Activated naive CD4-positive, alpha-beta T cell treated with anti-CD3 and anti-CD28 coated beads for 36 hours (primary cell): ENCODE results near the gene CLPTM1L. TPM values are rescaled to one million over a fixed set of nuclear protein-coding genes. Genes with fewer than 3 reads are reported as not detected.
"Not testable (repeated sequence)": the region's sequence is repeated elsewhere in the genome, so short reads cannot be mapped to it uniquely, and the experiment has no call there.

Experiments used
- CTCF ChIA-PET: fragments of 350-600 bp; sonication (Branson Sonifier 250); formaldehyde crosslinking; loops from one replicate; lab custom pipeline; 2021; ENCODE audit warnings: antibody characterized with exemption; lab: Charles Lee
- DNase-seq: peaks from one replicate; pipeline ENCODE4 v3.0.0-alpha.2; 2020
- H3K27ac Mint-ChIP-seq: one replicate; pipeline ENCODE4 v1.8.0; 2021; ENCODE audit warnings: mild to moderate bottlenecking, mixed read lengths
- H3K27me3 Mint-ChIP-seq: one replicate; pipeline ENCODE4 v1.8.0; 2021; ENCODE audit warnings: low read depth, mixed read lengths
- H3K36me3 Mint-ChIP-seq: one replicate; pipeline ENCODE4 v1.8.0; 2021; ENCODE audit warnings: low read depth, mixed read lengths
- H3K4me1 Mint-ChIP-seq: one replicate; pipeline ENCODE4 v1.8.0; 2021; ENCODE audit warnings: low read depth, mixed read lengths
- H3K4me3 Mint-ChIP-seq: one replicate; pipeline ENCODE4 v1.8.0; 2021; ENCODE audit warnings: mild to moderate bottlenecking, moderate library complexity, mixed read lengths
- H3K9me3 Mint-ChIP-seq: one replicate; pipeline ENCODE4 v1.8.0; 2021; ENCODE audit warnings: mixed read lengths
- intact Hi-C: fragments of 100-400 bp; cut with micrococcal nuclease; formaldehyde crosslinking; loops from one replicate; pipeline ENCODE4 v1.15.1; 2023
- total RNA-seq, 2 experiments: library from RNA; stranded (reverse); gene quantifications; one replicate each; pipeline ENCODE4 v1.2.3, GENCODE V29; 2021

The CLPTM1L gene
- total RNA-seq, 2 experiments from 2014 or later: 48.0 to 48.5 TPM

DNA sequence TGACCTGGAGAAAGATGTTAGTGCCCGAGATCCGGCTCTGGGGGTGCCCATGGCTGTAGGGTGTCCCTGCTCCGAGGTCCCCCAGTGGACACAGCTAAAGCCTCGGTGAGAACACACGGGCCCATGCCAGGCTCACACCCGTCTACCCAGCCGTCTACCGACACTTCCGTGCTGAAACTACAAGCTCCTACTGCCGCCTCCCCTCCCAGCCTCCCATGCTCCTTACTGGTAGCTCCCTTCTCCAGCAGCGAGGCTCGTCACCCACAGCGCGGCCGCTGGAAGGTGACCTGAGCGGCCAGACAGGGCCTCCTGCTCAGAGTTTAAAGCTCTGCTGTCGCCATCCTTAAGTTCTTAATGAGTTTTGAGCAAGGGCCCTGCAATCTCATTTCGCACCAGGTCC is 33.2 kb upstream of the CLPTM1L start:
- no peaks in the 10 kb centered on the region for H3K36me3 Mint-ChIP-seq
- H3K27me3 Mint-ChIP-seq: no peaks in the 10 kb centered on the region
- intact Hi-C loops: no loop called here
- H3K4me3 Mint-ChIP-seq: no peak overlapping the region
- no peaks in the 10 kb centered on the region for H3K9me3 Mint-ChIP-seq
- peaks cover 3% of the 10 kb centered on the region for H3K4me1 Mint-ChIP-seq
- DNase-seq: no peak
- H3K27ac Mint-ChIP-seq: no peak overlapping the region
- CTCF ChIA-PET: interaction anchor here (0.6 kb wide), 1 partner anchor 271 kb away, joined by 4 read pairs; no protein-coding TSS in a partner anchor

DNA sequence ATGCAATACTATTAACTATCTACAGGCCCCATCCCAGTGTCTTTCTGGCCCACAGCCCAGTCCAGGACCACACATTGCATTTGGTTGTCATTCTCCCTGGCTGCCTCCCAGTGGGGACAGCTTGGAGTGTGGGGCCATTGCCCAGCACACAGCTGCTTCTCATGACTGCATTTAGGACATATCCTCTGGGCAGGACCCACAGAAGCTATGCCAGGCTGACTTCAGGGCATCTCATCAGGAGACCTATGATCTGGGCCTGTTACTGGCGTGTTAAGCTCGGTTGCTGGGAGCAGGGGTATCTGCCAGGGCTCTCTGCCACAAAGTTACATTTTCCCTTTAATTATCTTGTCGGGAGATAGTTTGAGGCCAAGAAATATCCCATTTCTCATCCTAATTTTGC is 32.1 kb upstream of the CLPTM1L start:
- CTCF ChIA-PET: no interaction called here
- intact Hi-C loops: no loop called here
- H3K9me3 Mint-ChIP-seq: no peaks in the 10 kb centered on the region
- H3K27me3 Mint-ChIP-seq: no peaks in the 10 kb centered on the region
- no peaks in the 10 kb centered on the region for H3K36me3 Mint-ChIP-seq
- DNase-seq: no peak
- no peak overlapping the region for H3K27ac Mint-ChIP-seq
- peaks cover 3% of the 10 kb centered on the region for H3K4me1 Mint-ChIP-seq
- no peak overlapping the region for H3K4me3 Mint-ChIP-seq

GRCh38 chr5:1375871-1376810 is 31.2 kb upstream of the CLPTM1L start:
- intact Hi-C loops: no loop called here
- no peak overlapping the region for H3K4me3 Mint-ChIP-seq
- no peak for DNase-seq
- no peaks in the 10 kb centered on the region for H3K9me3 Mint-ChIP-seq
- no peak overlapping the region for H3K27ac Mint-ChIP-seq
- CTCF ChIA-PET: no interaction called here
- no peaks in the 10 kb centered on the region for H3K27me3 Mint-ChIP-seq
- peaks cover 3% of the 10 kb centered on the region for H3K4me1 Mint-ChIP-seq
- no peaks in the 10 kb centered on the region for H3K36me3 Mint-ChIP-seq

GRCh38 chr5:1374679-1375055 is 29.8 kb upstream of the CLPTM1L start:
- no peaks in the 10 kb centered on the region for H3K4me1 Mint-ChIP-seq
- intact Hi-C loops: no loop called here
- H3K27me3 Mint-ChIP-seq: no peaks in the 10 kb centered on the region
- H3K9me3 Mint-ChIP-seq: no peaks in the 10 kb centered on the region
- CTCF ChIA-PET: no interaction called here
- H3K4me3 Mint-ChIP-seq: no peak overlapping the region
- H3K27ac Mint-ChIP-seq: no peak overlapping the region
- H3K36me3 Mint-ChIP-seq: no peaks in the 10 kb centered on the region
- no peak for DNase-seq

- no peaks in the 10 kb centered on the region for H3K36me3 Mint-ChIP-seq
- no peaks in the 10 kb centered on the region for H3K4me1 Mint-ChIP-seq
- no peak overlapping the region for H3K4me3 Mint-ChIP-seq
- no peaks in the 10 kb centered on the region for H3K9me3 Mint-ChIP-seq
- CTCF ChIA-PET: no interaction called here
- no peak overlapping the region for H3K27ac Mint-ChIP-seq
- intact Hi-C loops: no loop called here
- H3K27me3 Mint-ChIP-seq: no peaks in the 10 kb centered on the region
- DNase-seq: no peak
Observed at GRCh38 chr5:1374030-1374678, 29.3 kb upstream of the CLPTM1L start.

- H3K27ac Mint-ChIP-seq, H3K27me3 Mint-ChIP-seq, H3K9me3 Mint-ChIP-seq, DNase-seq, H3K4me1 Mint-ChIP-seq, intact Hi-C loops, H3K36me3 Mint-ChIP-seq, H3K4me3 Mint-ChIP-seq: not testable (repeated sequence)
- CTCF ChIA-PET: interaction anchor here (2.3 kb wide), 1 partner anchor 8 kb away, joined by 9 read pairs; no protein-coding TSS in a partner anchor
Observed at GRCh38 chr5:1371972-1372342, 27.1 kb upstream of the CLPTM1L start.

DNA sequence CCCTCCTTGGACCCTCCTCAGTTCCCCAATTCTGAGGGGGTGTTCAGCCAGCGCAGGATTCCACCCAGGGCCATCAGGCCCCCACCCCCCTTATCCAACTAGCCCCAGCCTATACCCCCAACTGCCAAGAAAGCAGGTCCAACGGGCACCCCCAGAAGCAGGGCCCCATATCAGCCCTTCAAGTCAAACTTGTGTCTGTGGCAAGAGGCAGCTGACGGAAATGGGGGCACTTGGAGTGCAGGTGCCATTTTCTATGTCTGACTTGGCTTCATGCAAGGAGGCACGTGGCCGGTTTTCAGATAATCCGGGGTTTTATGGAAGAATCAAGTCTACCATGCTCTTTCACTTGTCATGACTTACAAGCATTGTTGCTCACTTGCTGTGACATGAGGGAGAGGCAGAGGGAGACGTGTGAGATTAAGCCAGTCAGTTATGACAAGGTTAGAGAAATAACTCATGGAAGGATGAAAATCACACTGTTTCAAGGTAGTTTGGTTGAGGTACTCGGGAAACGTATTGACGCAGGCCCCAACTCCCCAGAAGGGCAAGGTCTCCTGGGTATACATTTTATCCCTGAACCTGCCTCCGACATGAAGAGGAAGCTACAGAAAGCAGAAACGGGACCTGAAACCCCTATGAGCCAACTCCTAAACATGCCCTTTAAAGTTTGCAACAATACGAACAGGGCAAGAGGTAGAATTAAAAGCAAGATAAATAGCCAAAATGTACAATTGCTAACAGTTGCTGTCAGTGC is 26.5 kb upstream of the CLPTM1L start:
- no peaks in the 10 kb centered on the region for H3K27me3 Mint-ChIP-seq
- no peak overlapping the region for H3K4me3 Mint-ChIP-seq
- H3K9me3 Mint-ChIP-seq: no peaks in the 10 kb centered on the region
- H3K4me1 Mint-ChIP-seq: no peaks in the 10 kb centered on the region
- no peaks in the 10 kb centered on the region for H3K36me3 Mint-ChIP-seq
- DNase-seq: no peak
- CTCF ChIA-PET: interaction anchor here (2.3 kb wide), 1 partner anchor 9 kb away, joined by 9 read pairs; no protein-coding TSS in a partner anchor
- intact Hi-C loops: no loop called here
- H3K27ac Mint-ChIP-seq: no peak overlapping the region

DNA sequence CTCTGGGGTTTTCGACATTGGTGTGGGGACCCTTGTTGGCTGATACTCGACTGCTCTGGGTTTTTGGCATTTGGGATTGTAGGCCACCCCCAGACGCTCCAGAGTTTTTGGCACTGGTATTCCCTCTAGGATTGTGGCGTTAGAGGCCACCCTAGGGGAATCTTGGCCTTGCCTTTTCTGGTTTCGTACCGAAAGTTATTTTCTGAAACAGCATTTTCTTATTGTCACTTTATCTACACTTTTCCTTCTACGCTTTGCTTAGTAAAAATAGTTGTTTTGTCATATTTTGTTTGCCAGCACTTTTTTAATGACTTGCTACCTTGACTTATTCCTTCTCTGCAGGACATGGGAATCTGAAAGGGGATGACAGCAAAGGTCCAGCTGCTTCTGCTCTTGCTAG is 25.1 kb upstream of the CLPTM1L start:
- Mint-ChIP-seq H3K9me3 (no peaks in the 10 kb centered on the region), H3K4me1 (no peaks in the 10 kb centered on the region), H3K27me3 (peaks cover 2% of the 10 kb centered on the region), H3K27ac (no peak overlapping the region), H3K36me3 (no peaks in the 10 kb centered on the region), H3K4me3 (no peak overlapping the region)
- intact Hi-C loops: no loop called here
- DNase-seq: no peak
- CTCF ChIA-PET: interaction anchor here (2.3 kb wide), 1 partner anchor 10 kb away, joined by 9 read pairs; no protein-coding TSS in a partner anchor

DNA sequence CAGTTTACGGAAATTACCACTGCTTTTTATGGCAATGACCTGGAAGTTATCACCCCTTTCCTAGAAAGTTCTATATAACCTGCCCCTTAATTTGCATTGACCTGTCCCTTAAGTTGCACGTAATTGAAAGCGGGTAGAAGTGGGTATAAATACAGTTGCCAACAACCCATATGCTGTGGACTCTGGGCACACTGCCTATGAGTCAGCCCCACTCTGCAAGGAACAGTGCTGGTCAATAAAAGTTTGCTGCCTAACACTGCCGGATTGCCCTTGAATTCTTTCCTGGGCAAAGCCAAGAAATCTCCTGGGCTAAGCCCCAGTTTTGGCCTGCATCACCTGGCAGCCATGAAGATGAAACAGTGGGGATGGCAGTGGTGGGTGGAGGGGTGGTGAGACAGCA is 23.9 kb upstream of the CLPTM1L start:
- Mint-ChIP-seq H3K36me3 (no peaks in the 10 kb centered on the region), H3K9me3 (no peaks in the 10 kb centered on the region), H3K27ac (no peak overlapping the region), H3K27me3 (peaks cover 5% of the 10 kb centered on the region), H3K4me3 (no peak overlapping the region), H3K4me1 (no peaks in the 10 kb centered on the region)
- intact Hi-C loops: no loop called here
- no peak for DNase-seq
- CTCF ChIA-PET: no interaction called here

GRCh38 chr5:1368236-1368635 is 23.3 kb upstream of the CLPTM1L start:
- H3K27me3 Mint-ChIP-seq: peaks cover 10% of the 10 kb centered on the region
- no peak overlapping the region for H3K27ac Mint-ChIP-seq
- no peak overlapping the region for H3K4me3 Mint-ChIP-seq
- no peaks in the 10 kb centered on the region for H3K9me3 Mint-ChIP-seq
- intact Hi-C loops: no loop called here
- H3K36me3 Mint-ChIP-seq: no peaks in the 10 kb centered on the region
- CTCF ChIA-PET: no interaction called here
- no peaks in the 10 kb centered on the region for H3K4me1 Mint-ChIP-seq
- no peak for DNase-seq

DNA sequence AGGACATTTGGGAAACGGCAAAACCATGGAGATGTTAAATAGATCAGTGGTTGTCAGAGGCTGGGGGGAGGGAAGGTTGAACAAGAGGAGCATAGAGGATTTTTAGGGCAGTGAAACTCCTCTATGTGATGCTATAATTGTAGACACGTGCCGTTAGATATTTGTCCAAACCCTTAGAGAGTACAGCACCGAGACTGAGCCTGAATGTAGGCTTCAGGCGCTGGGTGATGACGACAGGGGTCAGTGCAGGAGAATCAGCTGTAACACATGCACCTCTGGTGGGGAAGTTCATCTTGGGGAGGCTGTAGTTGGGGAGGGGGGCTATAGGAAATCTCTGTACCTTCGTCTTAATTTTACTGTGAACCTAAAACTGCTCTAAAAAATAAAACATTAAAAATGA is 22.2 kb upstream of the CLPTM1L start:
- H3K9me3 Mint-ChIP-seq: no peaks in the 10 kb centered on the region
- CTCF ChIA-PET: no interaction called here
- H3K4me3 Mint-ChIP-seq: no peak overlapping the region
- DNase-seq: no peak
- peaks cover 11% of the 10 kb centered on the region for H3K27me3 Mint-ChIP-seq
- intact Hi-C loops: no loop called here
- H3K36me3 Mint-ChIP-seq: no peaks in the 10 kb centered on the region
- no peak overlapping the region for H3K27ac Mint-ChIP-seq
- H3K4me1 Mint-ChIP-seq: no peaks in the 10 kb centered on the region

DNA sequence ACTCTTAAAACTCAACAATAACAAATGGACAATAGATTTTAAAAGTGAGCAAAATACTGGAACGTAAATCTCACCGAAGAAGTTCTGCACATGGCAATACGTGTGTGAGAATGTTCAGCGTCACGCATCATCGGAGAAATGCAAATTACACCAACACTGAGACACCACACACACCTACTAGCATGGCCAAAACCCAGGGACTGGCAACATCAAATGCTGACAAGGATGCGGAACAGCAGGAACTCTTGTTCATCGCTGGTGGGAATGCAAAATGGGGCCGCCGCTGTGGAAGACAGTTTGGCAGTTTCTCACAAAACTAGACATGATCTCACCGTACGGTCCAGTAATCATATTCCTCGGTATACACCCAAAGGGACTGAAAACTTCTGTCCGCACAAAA is 21.6 kb upstream of the CLPTM1L start:
- Mint-ChIP-seq H3K4me1 (no peaks in the 10 kb centered on the region), H3K27ac (no peak overlapping the region), H3K36me3 (no peaks in the 10 kb centered on the region), H3K4me3 (no peak overlapping the region), H3K9me3 (no peaks in the 10 kb centered on the region), H3K27me3 (peaks cover 11% of the 10 kb centered on the region)
- no peak for DNase-seq
- intact Hi-C loops: no loop called here
- CTCF ChIA-PET: no interaction called here
